ENCODE measurements around the gene SPTBN2. TPM values are rescaled to one million over a fixed set of nuclear protein-coding genes. Genes with fewer than 3 reads are reported as not detected.

The SPTBN2 gene
- total RNA-seq, 1 experiment from 2014 or later = 18.5 TPM

GRCh38 chr11:66677599-66678375 lies 51.2 kb downstream of the SPTBN2 start, which contains the start of gene RBM4B:
Gene RBM4B, minus strand, starts transcription at chr11:66677887. Its CDS starts 808 bp downstream, at chr11:66677079.
- CTCF ChIA-PET = interaction anchor here (0.6 to 2.5 kb wide), 34 partner anchors 9 to 1186 kb away, joined by 3 to 29 read pairs (median 4); partner anchors contain the start of genes CCDC87, CCS, DPP3 and MRPL11
- TF ChIP-seq POLR2AphosphoS5 (IDR thresholded peaks at IDR 0.05; ENCODE audit: low read depth, low read length) (peak; percentile 83), FOSL1 (IDR thresholded peaks at IDR 0.05; ENCODE audit: low read depth) (no peak), ZFX (IDR thresholded peaks at IDR 0.05) (peak; percentile 52; the same call in 1 of the 2 replicates), EGR1 (IDR thresholded peaks at IDR 0.05; ENCODE audit: low read depth) (peak; percentile 66), POLR2A (IDR thresholded peaks at IDR 0.05; ENCODE audit: borderline replicate concordance, extremely low read depth, insufficient read depth, insufficient read length) (peak; percentile 66), ZBTB33 (IDR thresholded peaks at IDR 0.05; ENCODE audit: extremely low read depth, insufficient replicate concordance, low read length) (peak; percentile 88), YY1 (IDR thresholded peaks at IDR 0.05; ENCODE audit: extremely low read depth, insufficient replicate concordance, low read depth, low read length) (peak; percentile 89), RAD21 (IDR thresholded peaks at IDR 0.05; ENCODE audit: low read depth) (no peak), ATF3 (IDR thresholded peaks at IDR 0.05) (no peak), MAX (IDR thresholded peaks at IDR 0.05) (peak; percentile 72; the same call in 1 of the 2 replicates), SIN3A (IDR thresholded peaks at IDR 0.05; ENCODE audit: low read depth) (peak; percentile 65; the same call in 1 of the 2 replicates)
- DNase-seq (ENCODE audit: low read depth, low spot score) (peak; percentile 84), ATAC-seq (peak; percentile 94)
- Histone ChIP-seq H3K9ac (ENCODE audit: low read length) (peak within 1 kb of the TSS; percentile 79), H3K4me3 (replicated peaks in 1 of 2; ENCODE audit: low read depth in 1 of 2, low read length in 2 of 2) (peak within 1 kb of the TSS; percentile 68 to 70), H4K20me1 (ENCODE audit: insufficient read depth) (no peaks in the 10 kb centered on the region), H3K4me1 (ENCODE audit: control insufficient read depth in 1 of 2, insufficient read depth in 2 of 2, low read length in 2 of 2) (peaks cover 3 to 24% of the 10 kb centered on the region in 2 experiments; a peak in 3 of 4 replicates), H3K9me2 (ENCODE audit: insufficient read depth) (no peaks in the 10 kb centered on the region), H3K36me3 (ENCODE audit: control insufficient read depth in 1 of 2, insufficient read depth in 2 of 2, low read length in 2 of 2) (peaks cover 8 to 10% of the 10 kb centered on the region in 2 experiments; a peak in 2 of 4 replicates), H3K27me3 (ENCODE audit: insufficient read depth, low read length) (no peaks in the 10 kb centered on the region), H3K27ac (ENCODE audit: low read depth, low read length) (peak within 1 kb of the TSS; percentile 82), H3K79me2 (ENCODE audit: insufficient read depth, low read length) (peaks cover 45% of the 10 kb centered on the region), H2AFZ (ENCODE audit: low read depth, low read length, poor library complexity, severe bottlenecking) (peak within 1 kb of the TSS; percentile 83), H3K4me2 (ENCODE audit: low read length) (peak within 1 kb of the TSS; percentile 93), H3K9me3 (ENCODE audit: control insufficient read depth in 1 of 2, insufficient read depth in 1 of 2, low read depth in 1 of 2, low read length in 2 of 2) (no peaks in the 10 kb centered on the region)
- intact Hi-C loops (cut with micrococcal nuclease) = loop anchor here (1.0 to 10.0 kb wide), 4 partner anchors 98 to 269 kb away; partner anchors contain the start of genes DPP3 and MRPL11
- BruUV-seq (replicated peaks) = no TSS peak
- RAD21 ChIA-PET (ENCODE audit: low non-redundant PET in 1 of 2, low total read pairs in 2 of 2, uncharacterized antibody in 2 of 2, unreplicated experiment in 2 of 2) = interaction anchor here (0.6 to 2.1 kb wide), 8 partner anchors 78 to 292 kb away, joined by 3 to 11 read pairs (median 4); partner anchors contain the start of genes MRPL11 (in 2 of the 2), DPP3 (in 1 of the 2) and ZDHHC24 (in 1 of the 2)
- POLR2A ChIA-PET = interaction anchor here (0.6 to 2.1 kb wide), 17 partner anchors 9 to 366 kb away, joined by 3 to 13 read pairs (median 4); partner anchors contain the start of genes ACTN3, DPP3, MRPL11 and PELI3

All from HCT116 (cell line).